HepG2 (cell line): ENCODE data around the gene BRCA1. TPM values are rescaled to one million over a fixed set of nuclear protein-coding genes. Genes with fewer than 3 reads are reported as not detected.

Source experiments
- GATAD2A ChIP-seq: IDR thresholded peaks from 2 replicates; pipeline ENCODE4 v1.6.1; 2016
- MATR3 ChIP-seq: sonication (generic); formaldehyde crosslinking; IDR thresholded peaks from 2 replicates; pipeline ENCODE4 v1.4.0; 2020; ENCODE audit warnings: missing genetic modification reagents
- NONO ChIP-seq, 2 experiments: fragments of 450-650 bp in 1 of 2; sonication (generic) in 1 of 2; formaldehyde crosslinking in 1 of 2; IDR thresholded peaks in 1 of 2; conservative IDR thresholded peaks in 1 of 2; 2 replicates each; pipeline versions ENCODE4 v1.6.1 to v1.8.0; 2017 to 2022; ENCODE audit warnings: mild to moderate bottlenecking in 1 of 2, missing genetic modification reagents in 1 of 2, moderate library complexity in 1 of 2
- POLR2AphosphoS5 ChIP-seq: IDR thresholded peaks from 2 replicates; pipeline ENCODE4 v1.6.1; 2012; ENCODE audit warnings: low read depth, low read length
- RARG ChIP-seq: sonication (generic); formaldehyde crosslinking; IDR thresholded peaks from 2 replicates; pipeline ENCODE4 v1.4.0; 2020; ENCODE audit warnings: low read depth, mild to moderate bottlenecking, missing genetic modification reagents
- ZNF569 ChIP-seq: sonication (generic); formaldehyde crosslinking; IDR thresholded peaks from 2 replicates; pipeline ENCODE4 v1.5.0; 2020; ENCODE audit warnings: mild to moderate bottlenecking, missing genetic modification reagents, moderate library complexity, borderline replicate concordance
- ZSCAN22 ChIP-seq: sonication (generic); formaldehyde crosslinking; IDR thresholded peaks from 2 replicates; pipeline ENCODE4 v1.4.0; 2020; ENCODE audit warnings: mild to moderate bottlenecking, missing genetic modification reagents
- polyA plus RNA-seq, 8 experiments: library from polyadenylated mRNA; depleted of rRNA in 3 of 8; stranded (reverse) in 7 of 8; unstranded in 1 of 8; fragments of >200 nt; fragmentation: Illumina TruSeq in 4 of 8; extraction: Trizol in 4 of 8; gene quantifications; 2 replicates each; pipeline versions ENCODE4 v1.2.1 to v1.2.3, GENCODE V29; 2011 to 2016; ENCODE audit warnings: low read depth in 4 of 8, missing spikeins in 1 of 8, mixed read lengths in 1 of 8; ENCODE audit not compliant: insufficient read depth in 1 of 8
- total RNA-seq, 5 experiments: library from RNA; depleted of rRNA; stranded (reverse); fragments of >200 nt; fragmentation: Illumina TruSeq; extraction: Trizol; gene quantifications; 2 replicates each; pipeline ENCODE4 v1.2.3, GENCODE V29; 2016; ENCODE audit warnings: low read depth in 1 of 5
- TF ChIP-seq, protein P1 (sequence below): IDR thresholded peaks from 2 replicates; pipeline ENCODE4 v1.6.1; 2016; ENCODE audit warnings: mild to moderate bottlenecking
- TF ChIP-seq, protein P2 (sequence below): IDR thresholded peaks from 2 replicates; pipeline ENCODE4 v1.6.1; 2018; ENCODE audit warnings: missing genetic modification reagents, mild to moderate bottlenecking, missing compliant biosample characterization
- TF ChIP-seq, protein P3 (sequence below): IDR thresholded peaks from 2 replicates; pipeline ENCODE4 v1.4.0; 2020; ENCODE audit warnings: mild to moderate bottlenecking, missing genetic modification reagents
- TF ChIP-seq, protein P4 (sequence below): sonication (generic); formaldehyde crosslinking; IDR thresholded peaks from 2 replicates; pipeline ENCODE4 v1.4.0; 2020; ENCODE audit warnings: mild to moderate bottlenecking, missing genetic modification reagents

BRCA1 gene
- total and polyA plus RNA-seq, 2 of the 13 experiments (the other 11 are each of a cell fraction or from before 2014, with no cell fraction given), result 13.3 to 37.5 TPM

DNA sequence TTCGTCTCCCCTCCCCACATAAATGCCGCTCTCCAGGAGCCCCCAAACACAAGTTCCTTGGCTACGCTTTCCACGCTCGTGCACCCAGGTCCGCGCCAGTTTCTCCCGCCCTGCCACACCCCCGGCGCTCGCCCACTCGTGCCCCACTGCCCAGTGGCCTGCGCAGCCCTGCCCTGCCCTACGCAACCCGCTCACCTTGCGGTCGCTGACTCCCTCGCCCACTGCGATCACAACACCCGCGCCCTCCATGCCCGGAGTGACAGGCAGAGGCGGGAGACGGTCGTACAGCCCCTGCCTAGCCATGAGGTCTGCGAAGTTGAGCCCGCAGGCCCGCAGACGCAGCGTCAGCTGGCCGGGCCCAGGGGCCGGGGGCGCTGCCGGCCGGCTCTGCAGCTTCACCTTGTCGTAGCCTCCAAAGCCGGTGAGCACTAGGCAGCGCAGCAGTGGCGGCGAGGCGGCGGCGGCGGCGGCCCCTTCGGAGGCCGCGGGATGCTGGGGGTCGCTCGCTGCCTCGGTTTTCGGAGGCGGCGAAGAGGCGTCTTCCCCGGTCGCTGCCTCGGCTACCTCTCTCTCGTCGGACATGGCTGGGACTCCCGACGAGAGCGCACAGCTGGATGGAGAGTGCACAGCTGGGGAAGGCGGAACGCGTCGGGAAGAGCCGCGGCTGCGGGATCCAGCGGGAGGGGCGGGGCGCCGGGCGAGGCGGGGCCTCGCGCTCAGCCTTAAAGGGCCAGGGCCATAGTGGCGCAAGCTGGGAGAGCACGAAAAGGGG is 103.2 kb downstream of the BRCA1 start, which contains the start of gene VAT1 (continued):
- TF ChIP-seq NONO (IDR thresholded peaks at IDR 0.05) (no peak), NONO (CRISPR knock-in tag; conservative IDR thresholded peaks at IDR 0.05) (peak; percentile 84), POLR2AphosphoS5 (peak; percentile 85), GATAD2A (CRISPR knock-in tag) (no peak), ZNF569 (CRISPR knock-in tag) (no peak), RARG (peak; percentile 51; the same call in 1 of the 2 replicates), MATR3 (CRISPR knock-in tag) (no peak), ZSCAN22 (peak; percentile 45; the same call in 1 of the 2 replicates)
- TF ChIP-seq, protein P1, sequence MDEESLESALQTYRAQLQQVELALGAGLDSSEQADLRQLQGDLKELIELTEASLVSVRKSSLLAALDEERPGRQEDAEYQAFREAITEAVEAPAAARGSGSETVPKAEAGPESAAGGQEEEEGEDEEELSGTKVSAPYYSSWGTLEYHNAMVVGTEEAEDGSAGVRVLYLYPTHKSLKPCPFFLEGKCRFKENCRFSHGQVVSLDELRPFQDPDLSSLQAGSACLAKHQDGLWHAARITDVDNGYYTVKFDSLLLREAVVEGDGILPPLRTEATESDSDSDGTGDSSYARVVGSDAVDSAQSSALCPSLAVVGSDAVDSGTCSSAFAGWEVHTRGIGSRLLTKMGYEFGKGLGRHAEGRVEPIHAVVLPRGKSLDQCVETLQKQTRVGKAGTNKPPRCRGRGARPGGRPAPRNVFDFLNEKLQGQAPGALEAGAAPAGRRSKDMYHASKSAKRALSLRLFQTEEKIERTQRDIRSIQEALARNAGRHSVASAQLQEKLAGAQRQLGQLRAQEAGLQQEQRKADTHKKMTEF (CRISPR knock-in tag), result peak; percentile 93
- TF ChIP-seq, protein P2, sequence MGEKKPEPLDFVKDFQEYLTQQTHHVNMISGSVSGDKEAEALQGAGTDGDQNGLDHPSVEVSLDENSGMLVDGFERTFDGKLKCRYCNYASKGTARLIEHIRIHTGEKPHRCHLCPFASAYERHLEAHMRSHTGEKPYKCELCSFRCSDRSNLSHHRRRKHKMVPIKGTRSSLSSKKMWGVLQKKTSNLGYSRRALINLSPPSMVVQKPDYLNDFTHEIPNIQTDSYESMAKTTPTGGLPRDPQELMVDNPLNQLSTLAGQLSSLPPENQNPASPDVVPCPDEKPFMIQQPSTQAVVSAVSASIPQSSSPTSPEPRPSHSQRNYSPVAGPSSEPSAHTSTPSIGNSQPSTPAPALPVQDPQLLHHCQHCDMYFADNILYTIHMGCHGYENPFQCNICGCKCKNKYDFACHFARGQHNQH (CRISPR knock-in tag), result peak; percentile 56; the same call in 1 of the 2 replicates
- TF ChIP-seq, protein P3, sequence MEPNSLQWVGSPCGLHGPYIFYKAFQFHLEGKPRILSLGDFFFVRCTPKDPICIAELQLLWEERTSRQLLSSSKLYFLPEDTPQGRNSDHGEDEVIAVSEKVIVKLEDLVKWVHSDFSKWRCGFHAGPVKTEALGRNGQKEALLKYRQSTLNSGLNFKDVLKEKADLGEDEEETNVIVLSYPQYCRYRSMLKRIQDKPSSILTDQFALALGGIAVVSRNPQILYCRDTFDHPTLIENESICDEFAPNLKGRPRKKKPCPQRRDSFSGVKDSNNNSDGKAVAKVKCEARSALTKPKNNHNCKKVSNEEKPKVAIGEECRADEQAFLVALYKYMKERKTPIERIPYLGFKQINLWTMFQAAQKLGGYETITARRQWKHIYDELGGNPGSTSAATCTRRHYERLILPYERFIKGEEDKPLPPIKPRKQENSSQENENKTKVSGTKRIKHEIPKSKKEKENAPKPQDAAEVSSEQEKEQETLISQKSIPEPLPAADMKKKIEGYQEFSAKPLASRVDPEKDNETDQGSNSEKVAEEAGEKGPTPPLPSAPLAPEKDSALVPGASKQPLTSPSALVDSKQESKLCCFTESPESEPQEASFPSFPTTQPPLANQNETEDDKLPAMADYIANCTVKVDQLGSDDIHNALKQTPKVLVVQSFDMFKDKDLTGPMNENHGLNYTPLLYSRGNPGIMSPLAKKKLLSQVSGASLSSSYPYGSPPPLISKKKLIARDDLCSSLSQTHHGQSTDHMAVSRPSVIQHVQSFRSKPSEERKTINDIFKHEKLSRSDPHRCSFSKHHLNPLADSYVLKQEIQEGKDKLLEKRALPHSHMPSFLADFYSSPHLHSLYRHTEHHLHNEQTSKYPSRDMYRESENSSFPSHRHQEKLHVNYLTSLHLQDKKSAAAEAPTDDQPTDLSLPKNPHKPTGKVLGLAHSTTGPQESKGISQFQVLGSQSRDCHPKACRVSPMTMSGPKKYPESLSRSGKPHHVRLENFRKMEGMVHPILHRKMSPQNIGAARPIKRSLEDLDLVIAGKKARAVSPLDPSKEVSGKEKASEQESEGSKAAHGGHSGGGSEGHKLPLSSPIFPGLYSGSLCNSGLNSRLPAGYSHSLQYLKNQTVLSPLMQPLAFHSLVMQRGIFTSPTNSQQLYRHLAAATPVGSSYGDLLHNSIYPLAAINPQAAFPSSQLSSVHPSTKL (CRISPR knock-in tag), result peak; percentile 17; the same call in 1 of the 2 replicates
- TF ChIP-seq, protein P4, sequence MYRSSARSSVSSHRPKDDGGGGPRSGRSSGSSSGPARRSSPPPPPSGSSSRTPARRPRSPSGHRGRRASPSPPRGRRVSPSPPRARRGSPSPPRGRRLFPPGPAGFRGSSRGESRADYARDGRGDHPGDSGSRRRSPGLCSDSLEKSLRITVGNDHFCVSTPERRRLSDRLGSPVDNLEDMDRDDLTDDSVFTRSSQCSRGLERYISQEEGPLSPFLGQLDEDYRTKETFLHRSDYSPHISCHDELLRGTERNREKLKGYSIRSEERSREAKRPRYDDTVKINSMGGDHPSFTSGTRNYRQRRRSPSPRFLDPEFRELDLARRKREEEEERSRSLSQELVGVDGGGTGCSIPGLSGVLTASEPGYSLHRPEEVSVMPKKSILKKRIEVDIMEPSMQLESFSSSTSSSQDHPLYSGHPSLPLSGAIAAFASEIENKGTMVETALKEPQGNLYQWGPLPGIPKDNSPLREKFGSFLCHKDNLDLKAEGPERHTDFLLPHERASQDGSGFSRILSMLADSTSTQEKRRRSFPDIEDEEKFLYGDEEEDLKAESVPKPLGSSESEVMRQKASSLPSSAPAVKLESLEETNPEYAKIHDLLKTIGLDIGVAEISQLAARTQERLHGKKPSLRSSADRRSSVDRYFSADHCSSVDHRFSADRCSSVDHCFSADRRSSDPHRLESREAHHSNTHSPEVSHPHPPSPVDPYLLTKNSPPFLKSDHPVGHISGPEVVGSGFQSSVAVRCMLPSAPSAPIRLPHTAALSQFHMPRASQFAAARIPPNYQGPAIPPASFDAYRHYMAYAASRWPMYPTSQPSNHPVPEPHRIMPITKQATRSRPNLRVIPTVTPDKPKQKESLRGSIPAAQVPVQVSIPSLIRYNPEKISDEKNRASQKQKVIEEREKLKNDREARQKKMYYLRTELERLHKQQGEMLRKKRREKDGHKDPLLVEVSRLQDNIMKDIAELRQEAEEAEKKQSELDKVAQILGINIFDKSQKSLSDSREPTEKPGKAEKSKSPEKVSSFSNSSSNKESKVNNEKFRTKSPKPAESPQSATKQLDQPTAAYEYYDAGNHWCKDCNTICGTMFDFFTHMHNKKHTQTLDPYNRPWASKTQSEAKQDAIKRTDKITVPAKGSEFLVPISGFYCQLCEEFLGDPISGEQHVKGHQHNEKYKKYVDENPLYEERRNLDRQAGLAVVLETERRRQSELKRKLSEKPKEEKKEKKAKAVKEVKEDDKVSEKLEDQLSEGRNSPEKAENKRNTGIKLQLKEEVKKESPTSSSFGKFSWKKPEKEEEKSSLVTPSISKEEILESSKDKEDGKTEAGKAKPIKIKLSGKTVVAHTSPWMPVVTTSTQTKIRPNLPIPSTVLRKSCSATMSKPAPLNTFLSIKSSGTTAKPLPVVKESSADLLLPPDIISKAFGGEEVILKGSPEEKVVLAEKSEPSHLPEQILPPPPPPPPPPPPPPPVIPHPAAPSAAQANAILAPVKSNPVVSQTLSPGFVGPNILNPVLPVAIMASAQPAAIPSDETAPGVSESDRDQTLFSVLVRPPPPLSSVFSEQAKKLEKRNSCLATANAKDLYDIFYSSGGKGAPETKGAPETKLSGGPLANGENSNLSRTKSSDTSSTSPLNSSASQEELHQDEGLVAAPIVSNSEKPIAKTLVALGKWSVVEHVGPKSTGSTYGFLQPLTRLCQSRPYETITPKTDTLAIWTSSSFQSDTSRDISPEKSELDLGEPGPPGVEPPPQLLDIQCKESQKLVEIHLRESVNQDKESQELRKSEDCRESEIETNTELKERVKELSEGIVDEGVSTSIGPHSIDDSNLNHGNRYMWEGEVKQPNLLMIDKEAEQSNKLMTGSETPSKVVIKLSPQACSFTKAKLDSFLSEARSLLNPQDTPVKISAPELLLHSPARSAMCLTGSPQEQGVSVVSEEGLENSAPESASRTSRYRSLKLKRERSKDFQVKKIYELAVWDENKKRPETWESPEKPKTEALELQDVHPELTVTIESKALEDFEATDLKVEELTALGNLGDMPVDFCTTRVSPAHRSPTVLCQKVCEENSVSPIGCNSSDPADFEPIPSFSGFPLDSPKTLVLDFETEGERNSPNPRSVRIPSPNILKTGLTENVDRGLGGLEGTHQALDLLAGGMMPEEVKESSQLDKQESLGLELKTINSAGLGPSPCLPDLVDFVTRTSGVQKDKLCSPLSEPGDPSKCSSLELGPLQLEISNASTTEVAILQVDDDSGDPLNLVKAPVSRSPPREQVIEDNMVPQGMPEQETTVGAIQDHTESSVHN (CRISPR knock-in tag), result peak; percentile 98
